ENCODE measurements around the gene PTTG1IP.

- TF ChIP-seq CTCF (IDR thresholded peaks at IDR 0.05) = no peak
- no peak for TF ChIP-seq POLR2A (IDR thresholded peaks at IDR 0.05)
These were observed 30.8 kb upstream of the PTTG1IP start for GRCh38 chr21:44904141-44904923.

All from thyroid gland (tissue), 4 donors.